GM12873 (cell line): Measurements from ENCODE around the gene RB1.

Experiments used
- TF ChIP-seq, protein P1 (sequence below): IDR thresholded peaks from 2 replicates; pipeline ENCODE4 v1.5.1; 2012; ENCODE audit warnings: low read depth, mild to moderate bottlenecking, moderate library complexity, low read length, control low read depth; ENCODE audit not compliant: insufficient read depth; ENCODE audit errors: missing control alignments

RB1 gene

GRCh38 chr13:48297131-48297786 is 6.3 kb upstream of the RB1 start:
- TF ChIP-seq, protein P1, sequence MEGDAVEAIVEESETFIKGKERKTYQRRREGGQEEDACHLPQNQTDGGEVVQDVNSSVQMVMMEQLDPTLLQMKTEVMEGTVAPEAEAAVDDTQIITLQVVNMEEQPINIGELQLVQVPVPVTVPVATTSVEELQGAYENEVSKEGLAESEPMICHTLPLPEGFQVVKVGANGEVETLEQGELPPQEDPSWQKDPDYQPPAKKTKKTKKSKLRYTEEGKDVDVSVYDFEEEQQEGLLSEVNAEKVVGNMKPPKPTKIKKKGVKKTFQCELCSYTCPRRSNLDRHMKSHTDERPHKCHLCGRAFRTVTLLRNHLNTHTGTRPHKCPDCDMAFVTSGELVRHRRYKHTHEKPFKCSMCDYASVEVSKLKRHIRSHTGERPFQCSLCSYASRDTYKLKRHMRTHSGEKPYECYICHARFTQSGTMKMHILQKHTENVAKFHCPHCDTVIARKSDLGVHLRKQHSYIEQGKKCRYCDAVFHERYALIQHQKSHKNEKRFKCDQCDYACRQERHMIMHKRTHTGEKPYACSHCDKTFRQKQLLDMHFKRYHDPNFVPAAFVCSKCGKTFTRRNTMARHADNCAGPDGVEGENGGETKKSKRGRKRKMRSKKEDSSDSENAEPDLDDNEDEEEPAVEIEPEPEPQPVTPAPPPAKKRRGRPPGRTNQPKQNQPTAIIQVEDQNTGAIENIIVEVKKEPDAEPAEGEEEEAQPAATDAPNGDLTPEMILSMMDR = no peak

- TF ChIP-seq, protein P1 = no peak
Measured at GRCh38 chr13:48299591-48299990, 4.0 kb upstream of the RB1 start.

DNA sequence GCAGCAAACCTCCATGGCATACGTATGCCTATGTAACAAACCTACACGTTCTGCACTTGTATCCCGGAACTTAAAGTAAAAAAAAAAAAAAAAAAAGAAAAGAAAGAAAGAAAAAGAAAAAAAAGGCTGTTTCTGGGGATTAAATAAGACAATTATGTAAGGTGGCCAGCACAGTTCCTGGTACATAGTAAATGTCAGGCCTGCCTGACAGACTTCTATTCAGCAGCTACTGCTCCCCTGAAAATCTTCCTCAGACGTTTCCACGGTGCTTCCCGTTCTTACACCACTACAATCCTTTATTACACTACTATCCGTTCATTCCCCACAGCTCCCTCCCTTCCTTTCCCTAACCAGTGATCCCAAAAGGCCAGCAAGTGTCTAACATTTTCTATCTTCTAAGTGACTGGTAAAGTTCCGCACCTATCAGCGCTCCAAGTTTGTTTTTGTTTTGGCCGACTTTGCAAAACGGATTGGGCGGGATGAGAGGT is 636 bp upstream of the RB1 start:
- TF ChIP-seq, protein P1 = no peak

GRCh38 chr13:48304143-48304876 is 759 bp downstream of the RB1 start:
- TF ChIP-seq, protein P1 = no peak

DNA sequence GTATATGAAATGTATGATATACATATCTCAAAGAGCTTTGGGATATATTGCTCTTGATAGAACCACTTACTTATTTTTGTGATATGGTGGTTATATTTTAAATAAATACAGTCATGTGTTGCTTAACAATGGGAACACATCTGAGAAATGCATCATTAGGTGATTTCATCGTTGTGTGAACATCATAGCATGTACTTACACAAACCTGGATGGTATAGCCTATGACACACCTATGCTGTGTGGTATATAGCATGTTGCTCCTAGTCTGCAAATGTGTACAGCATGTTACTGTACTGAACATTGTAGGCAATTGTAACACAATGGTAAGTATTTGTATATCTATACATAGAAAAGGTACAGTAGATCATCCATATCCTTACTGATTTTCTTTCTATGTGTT is 7.7 kb downstream of the RB1 start:
- TF ChIP-seq, protein P1 = no peak

DNA sequence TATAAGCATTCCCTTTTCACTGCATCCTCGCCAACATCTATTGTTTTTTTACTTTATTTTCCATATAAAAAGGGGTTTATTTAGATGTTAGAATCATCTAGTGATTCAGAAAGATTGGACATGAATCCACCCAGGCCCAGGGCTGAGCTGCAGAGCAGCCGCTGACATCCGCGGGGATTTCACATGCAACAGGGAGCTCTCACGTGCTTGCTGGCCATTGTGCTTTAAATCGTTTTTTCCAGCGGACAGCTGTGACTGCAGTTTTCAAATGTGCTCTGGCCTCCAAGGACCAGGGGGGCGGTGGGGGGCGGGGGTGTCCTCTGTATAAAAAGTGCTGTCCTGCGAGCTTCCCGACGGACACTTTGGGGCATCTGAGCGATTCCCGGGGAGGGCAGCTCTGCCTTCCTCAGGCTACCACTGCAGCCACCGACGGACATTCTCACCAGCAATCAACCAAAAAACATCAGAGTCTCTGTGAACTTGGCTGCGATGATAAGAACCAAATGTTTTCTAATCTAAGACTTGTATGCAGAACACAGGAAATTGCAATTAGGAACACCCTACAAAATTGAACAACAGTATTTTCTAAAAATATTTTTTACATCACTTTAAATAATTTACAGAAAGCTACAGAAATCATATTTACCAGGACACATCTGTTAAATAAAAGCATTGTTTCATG is 12.6 kb downstream of the RB1 start:
- TF ChIP-seq, protein P1 = no peak
